ENCODE data around the gene B4GALNT3. TPM values are rescaled to one million over a fixed set of nuclear protein-coding genes. Genes with fewer than 3 reads are reported as not detected.
"Not testable (repeated sequence)": the region's sequence is repeated elsewhere in the genome, so short reads cannot be mapped to it uniquely, and the experiment has no call there.

B4GALNT3 gene
- polyA plus RNA-seq, 1 donor, result 13.8 TPM

DNA sequence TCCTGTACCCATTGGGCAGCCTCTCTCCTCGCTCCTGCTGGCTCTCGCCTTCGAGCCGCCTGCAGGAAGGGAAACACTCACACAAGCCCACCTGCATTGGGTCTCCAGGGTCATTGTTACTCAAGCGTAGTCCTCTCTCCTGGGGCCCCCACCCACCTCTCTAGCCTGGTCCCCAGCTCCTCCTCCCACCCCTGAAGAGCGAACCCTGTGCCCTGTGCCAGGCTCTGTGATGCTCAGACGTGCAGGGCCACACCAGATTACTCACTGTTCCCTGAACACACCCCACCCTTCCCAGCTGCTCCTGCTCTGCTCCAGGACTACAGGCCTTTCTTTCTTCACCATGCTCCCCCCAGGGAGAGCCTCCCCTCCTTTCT is 115.4 kb downstream of the B4GALNT3 start:
- DNase-seq (ENCODE audit: low read depth), result no peak

DNA sequence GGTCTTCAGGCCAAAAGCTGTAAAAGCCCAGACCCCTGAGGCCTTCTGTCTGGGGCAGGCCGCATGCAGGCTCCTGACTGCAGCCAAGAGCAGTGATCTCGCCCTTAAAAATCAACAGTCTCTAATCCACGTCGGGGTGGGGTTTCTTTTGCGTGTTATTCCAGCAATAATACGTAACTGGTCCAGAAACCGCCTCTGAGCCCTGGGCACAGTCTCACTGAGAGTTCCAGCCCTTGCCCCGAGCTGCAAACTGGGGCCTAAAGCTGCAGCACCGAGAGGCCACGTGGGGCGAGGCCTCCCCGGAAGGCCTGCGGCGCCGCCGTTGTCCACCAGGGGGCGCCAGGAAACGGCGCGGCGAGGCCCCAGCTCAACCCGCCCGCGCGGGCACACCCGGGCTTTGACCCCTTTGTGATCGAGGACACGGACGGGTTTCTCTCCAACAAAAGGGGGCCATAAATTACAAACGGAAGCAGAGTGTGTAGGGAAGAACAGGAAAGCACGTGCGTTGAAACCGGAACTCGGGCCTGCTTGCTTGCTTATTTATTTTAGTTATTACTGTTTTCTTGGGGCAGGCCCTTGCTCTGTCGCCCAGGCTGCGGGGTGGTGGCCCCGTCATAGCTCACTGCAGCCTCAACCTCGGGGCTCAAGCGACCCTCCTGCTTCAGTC is 116.3 kb downstream of the B4GALNT3 start:
- no peak for DNase-seq (ENCODE audit: low read depth)

DNA sequence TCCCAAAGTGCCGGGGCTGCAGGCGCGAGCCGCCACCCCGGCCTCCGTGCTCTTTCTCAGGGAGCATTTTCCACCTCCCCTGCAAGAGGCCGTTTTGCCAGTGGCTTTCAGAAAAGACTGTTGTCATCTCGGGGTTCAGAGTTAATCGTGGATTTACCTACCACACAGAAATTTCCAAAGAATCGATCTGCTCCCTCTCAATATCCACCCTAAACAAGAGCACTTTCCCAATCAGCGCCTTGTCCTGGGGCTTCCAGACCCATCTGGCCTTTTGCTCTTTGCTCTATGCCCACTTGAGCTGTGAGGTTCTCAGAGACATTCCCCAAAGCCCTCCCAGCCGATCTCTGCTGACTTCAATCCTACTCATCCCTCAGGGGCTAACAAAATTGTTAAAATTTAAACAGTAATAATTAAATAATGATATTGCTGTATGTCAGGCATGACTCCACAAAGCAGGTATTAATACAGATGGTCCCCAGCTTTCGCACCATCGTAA is 116.9 kb downstream of the B4GALNT3 start:
- DNase-seq (ENCODE audit: low read depth), result no peak

DNA sequence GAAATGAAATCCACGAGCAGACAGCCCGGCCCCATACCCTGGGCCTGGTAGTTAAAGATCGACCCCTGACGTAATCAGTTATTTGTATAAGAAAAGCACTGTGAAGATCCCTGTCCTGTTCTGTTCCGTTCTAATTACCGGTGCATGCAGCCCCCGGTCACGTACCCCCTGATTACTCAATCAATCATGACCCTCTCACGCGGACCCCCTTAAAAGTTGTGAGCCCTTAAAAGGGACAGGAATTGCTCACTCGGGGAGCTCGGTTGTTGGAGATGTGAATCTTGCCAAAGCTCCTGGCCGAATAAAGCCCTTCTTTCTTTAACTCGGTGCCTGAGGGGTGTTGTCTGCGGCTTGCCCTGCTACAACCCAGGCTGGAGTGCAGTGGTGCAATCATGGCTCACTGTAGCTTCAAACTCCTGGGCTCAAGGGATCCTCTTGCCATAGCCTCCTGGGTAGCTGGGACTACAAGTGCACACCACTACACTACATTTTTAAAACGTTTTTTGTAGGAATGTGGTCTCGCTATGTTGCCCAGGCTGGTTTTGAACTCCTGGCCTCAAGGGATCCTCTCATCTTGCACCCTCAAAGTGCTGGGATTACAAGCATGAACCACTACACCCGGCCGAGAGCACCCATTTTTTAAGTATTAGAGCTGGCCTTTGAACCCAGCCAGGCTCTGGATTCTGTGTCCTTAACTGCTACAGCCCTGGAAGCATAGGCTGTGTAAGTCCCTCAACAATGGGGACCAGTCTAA is 118.4 kb downstream of the B4GALNT3 start:
- DNase-seq (ENCODE audit: low read depth), result not testable (repeated sequence)

DNA sequence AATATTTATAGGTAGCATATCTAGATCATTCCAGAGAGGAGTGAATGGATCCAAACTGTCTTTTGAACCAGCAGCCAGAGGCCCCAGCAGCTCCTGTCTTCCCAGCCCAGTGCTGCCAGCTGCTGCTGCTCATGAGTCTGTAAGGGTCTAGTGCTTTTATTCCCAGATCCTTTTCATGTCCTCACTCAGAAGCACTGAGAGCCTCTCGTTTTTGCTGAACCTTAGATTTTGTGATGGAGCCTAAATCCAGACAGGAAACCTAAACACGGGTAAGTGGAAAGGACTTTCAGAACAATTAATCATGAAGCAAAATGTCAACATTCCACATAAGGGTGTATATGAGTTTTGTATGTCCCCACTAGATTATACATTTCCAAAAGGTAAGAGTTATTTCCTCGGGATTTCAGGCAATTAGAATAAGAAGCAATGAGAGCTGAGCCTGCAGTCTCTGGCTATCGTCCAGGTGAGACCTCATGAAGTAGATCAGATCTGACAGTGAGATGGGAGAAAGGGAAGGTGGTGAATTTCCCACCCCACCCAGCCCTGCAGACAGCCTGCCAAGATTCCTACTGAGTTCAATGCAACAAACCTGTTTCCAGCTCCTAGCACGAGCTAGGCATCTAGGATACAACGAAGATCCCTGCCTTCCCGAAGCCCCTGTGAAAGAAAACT is 119.1 kb downstream of the B4GALNT3 start:
- DNase-seq (ENCODE audit: low read depth), result no peak

DNA sequence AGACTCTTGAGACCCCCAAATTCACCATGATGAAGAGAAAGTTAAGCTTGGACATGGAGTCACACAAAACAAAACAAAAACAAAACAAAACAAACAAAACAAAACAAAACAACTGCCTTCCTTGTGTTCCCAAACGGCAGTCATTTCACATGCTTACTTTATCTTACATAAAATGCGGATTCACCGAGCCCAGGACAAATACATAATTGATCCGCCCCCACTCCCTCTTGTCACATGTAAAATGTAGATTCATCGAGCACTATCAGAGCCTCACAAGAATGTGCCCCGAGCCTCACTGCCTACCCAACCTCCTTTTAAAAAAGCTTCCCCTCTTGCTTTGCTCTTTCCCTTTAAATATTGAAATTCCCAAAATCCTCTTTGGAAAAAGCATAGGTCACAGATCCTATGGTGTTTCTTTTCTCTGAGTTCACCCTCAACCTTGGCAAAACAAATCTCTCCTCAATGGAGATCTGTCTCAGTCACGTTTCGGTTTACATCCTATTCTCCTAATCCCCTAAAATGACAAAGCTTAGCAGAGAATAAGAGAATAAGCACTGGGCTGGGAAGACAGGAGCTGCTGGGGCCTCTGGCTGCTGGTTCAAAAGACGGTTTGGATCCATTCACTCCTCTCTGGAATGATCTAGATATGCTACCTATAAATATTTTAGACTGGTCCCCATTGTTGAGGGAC is 119.8 kb downstream of the B4GALNT3 start:
- no peak for DNase-seq (ENCODE audit: low read depth)

DNA sequence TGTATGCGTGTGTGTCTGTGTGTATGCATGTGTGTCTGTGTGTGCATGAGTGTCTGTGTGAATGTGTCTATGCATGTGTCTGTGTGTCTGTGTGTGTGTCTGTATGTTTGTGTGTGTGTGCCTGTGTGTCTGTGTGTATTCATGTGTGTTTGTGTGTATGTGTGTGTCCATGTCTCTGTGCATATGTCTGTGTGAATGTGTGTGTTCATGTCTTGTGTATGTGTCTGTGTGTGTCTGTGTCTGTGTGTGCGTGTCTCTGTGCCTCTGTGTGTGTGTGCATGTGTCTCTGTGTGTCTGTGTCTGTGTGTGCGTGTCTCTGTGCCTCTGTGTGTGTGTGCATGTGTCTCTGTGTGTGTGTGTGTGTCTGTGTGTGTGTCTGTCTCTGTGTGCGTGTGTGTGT is 121.1 kb downstream of the B4GALNT3 start:
- no peak for DNase-seq (ENCODE audit: low read depth)

DNA sequence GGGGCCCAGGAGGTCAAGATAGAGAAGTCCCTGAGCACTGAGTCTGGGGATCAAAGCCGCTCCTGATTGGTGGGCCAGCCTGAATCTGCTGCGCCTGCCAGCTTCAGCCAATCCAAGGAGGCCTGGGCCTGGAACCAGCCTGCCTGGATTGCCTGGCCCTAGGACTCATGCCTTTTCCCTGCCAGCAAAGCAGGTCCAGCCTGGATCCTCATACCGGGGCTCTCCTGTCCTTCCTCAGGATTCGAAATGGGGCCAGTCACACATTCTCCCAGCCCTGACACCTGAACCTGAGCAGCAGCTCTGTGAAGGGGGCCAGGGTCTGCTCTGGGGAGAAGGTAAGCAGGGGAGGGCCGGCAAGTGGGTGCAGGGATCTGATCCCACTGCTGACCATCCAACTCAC is 121.6 kb downstream of the B4GALNT3 start:
- DNase-seq (ENCODE audit: low read depth), result no peak

DNA sequence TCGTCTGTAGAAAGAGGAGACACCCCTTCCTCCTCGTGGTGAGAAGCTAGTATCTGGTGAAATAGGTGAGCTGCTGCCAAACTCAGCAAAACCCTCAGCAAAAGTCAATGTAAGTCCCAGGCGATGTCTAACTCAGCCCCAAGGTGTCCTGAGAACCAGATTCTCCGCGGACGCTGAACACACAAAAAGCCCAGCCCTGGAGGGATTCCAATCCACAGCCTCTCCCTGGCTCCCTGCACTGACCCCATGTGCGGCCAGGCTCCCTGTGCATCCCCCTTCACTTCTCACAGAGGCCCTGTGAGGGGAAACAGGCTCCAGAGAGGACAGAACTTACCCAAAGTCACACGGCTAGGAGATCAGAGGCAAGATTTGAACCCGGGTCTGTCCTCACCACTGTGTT is 122.0 kb downstream of the B4GALNT3 start:
- no peak for DNase-seq (ENCODE audit: low read depth)

DNA sequence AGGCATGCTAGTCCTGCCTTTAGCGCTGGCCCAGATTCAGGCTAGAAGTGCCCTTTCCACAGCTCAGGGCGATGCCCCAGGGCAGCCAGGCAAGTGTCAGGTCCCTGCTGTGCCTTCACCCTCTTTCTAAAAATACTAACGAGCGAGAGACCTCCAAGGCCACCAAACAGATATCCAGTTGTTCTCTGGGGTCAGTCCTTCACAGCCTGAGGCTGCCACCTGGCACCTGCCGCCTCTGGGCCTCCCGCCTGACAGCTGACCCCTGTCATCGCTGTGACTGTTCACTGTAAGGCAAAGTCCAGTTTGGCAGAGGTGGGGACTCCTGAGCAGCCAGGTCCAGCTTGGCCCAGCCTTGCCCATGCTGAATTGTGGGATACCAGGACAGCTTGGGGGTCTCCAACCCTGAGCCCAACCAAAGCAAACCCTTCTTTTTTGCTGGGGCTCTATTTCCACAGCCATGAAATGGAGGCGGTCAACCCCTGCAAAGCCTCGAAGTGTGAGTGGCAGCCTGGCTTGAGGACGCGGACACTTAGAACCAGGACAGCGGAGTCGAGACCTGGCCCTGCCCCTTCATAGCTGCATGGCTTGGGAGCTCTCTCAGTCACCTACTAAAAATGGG is 123.6 kb downstream of the B4GALNT3 start:
- DNase-seq (ENCODE audit: low read depth), result no peak

DNA sequence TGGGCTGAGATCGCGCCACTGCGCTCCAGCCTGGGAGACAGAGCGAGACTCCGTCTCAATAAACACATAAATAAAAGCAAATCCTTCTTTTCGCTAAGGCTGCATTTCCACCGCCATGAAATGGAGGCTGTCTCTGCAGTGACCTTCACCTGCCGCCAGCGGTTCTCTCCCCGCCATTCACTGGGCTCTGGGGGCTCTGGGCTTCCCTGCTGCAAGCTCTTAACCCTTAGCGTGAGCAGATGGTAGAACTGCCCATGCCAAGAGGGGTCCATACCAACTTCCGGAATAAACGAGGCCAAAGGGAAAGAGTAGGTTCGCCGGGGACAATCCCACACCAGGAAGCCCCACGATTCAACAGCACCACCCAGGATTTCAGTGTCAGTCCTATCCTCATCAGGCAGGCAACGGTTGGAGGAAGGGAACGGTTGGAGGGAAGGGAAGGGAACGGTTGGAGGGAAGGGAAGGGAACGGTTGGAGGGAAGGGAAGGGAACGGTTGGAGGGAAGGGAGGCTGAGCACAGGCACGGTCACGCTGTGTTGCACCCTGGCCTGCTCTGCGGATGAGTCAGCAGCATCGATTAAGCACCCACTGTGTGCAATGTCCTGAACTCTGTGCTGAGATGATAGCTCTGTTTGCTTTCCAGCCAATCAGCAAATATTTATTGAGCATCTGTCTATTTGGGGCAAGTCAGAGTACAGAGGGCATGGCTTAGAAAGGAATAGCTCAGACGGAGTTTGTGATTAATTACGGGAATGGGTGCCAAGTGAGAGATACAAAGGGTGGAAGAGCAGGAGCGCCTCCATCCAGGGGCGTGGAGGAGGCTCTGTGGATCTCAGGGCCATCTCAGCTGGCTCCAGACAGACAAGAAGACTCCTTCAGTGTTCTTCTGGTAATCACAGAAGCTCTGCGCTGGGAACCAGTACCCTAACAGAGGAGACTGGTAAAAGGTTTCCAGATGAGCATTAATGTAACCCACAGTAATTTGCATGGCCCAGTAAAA is 125.6 kb downstream of the B4GALNT3 start:
- DNase-seq (ENCODE audit: low read depth), result no peak

DNA sequence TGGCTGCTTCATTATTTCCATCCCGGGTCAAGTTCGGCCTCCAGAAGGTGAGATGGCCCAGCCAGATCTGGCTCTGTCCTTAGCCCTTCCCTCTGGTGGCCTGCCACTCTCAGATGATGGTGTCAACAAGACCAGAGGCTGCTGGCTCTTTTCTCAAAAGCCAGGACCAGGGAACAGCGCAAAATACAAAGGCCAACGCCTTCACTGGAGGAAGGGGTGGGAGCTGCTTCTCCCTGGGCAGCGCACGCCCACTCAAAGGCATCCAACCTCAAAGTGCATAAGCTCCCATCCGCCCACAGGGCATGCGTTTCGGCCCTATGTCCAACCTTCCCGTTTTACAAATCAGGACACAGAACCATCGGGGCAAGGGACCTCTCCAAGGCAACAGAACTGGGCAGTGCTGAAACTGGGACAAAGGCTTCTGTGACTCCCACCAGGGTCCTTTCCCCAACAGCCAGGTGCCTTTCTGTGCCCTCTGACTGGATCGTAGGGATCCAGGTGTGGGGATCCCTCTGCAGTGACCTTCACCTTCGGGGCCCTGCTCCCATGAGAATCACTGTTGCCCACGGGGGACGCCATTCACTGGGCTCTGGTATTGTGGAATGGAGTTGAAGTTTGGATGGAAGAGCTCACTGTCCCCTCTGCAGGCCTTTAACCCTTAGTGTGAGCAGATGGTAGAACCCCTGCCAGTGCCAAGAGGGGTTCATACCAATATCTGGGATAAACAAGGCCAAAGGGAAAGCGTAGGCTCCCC is 126.8 kb downstream of the B4GALNT3 start:
- DNase-seq (ENCODE audit: low read depth), result no peak

DNA sequence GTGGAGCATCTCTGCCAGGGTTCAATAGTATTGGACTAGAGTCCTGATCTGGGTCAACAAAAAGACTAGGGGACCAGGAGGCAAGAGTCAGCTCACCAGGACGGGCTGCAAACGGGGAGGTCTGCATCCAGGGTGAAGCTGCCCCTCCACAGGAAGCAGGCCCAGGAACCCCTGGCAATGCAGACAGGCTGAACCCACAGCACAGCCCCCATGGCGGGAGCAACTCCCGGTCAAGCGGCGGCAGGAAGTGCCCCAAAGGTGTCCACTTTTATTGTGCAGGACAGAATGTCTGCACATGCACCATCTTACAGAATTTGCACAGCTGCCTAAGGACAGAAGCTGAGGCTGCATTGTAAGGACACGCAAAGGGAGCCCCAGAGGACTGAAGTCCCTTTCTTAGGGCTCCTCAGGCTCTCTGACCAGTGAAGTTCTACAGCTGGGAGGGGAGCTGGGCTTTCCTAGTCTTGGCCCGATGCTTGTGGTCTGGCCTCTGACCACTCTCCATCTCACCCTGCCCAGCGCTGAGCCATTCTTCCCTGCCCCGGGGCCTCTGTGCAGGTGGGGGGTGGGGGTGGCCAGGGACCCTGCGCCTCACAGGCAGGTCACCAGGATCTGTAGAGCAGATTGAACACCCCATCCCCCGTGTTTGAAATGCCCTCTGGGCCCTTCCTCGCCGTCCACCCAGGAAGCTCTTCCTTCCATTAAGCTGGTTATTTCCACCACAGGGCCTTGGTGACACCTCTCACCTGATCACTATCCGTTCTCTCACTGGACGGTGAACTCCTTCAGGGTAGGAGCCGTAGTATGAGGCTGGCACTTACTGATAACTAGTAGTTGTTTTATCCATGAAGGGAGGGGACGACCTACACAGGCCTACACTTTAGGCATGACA is 127.6 kb downstream of the B4GALNT3 start:
- no peak for DNase-seq (ENCODE audit: low read depth)

DNA sequence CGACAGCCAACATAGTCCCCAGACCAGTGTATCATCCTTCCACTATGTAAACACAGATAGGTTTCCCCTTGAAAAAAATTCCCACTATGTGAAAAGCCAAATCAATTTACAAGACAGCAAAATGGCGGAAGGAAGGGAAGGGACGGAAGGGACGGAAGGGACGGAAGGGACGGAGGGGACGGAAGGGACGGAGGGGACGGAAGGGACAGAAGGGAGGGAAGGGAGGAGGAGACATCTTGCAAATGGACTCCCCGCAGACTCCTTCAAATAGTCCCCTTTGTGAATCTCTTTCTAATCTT is 128.2 kb downstream of the B4GALNT3 start:
- DNase-seq (ENCODE audit: low read depth), result no peak

DNA sequence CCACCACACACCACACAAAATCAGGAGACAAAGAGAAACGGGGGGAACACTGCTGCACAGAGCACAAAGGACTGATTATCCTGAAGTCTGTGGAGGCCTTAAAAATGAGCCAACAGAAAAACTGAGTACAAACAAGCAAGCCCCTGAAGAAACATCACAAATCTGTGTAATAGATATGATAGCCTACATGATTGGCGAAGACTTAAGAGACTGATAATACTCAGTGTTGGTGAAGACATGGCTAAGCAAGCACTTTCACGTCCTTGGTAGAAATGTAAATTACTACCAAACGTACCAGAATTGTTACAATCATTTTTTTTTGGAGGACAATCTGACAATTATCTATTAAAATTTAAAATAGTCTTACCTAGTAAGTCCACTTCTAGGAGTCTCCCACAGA is 128.9 kb downstream of the B4GALNT3 start:
- DNase-seq (ENCODE audit: low read depth), result no peak

DNA sequence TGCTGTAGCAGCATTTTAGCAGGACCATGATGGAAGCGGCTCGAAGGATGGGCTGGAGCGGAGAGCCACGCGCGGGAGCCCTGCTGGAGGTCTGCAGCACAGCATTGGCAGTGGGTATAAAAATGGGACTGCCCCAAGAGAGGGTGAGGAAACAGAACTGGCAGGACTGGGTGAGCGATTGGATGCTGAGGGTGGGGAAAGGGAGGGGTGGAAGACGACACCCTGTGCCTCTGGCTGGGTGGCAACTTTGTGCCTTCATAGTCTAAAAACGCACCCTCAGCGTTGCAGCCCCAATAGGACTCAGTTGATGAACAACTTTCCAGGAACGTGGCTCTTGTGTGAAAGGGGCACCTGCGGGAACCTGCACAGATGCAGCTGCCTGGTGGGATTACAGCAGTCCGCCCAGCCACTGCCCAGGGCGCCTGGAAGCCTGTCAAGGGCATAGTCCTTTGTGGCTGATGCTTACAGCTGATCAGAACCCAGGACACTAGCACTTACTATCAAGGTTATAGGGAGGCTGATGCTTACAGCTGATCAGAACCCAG is 130.5 kb downstream of the B4GALNT3 start:
- no peak for DNase-seq (ENCODE audit: low read depth)

DNA sequence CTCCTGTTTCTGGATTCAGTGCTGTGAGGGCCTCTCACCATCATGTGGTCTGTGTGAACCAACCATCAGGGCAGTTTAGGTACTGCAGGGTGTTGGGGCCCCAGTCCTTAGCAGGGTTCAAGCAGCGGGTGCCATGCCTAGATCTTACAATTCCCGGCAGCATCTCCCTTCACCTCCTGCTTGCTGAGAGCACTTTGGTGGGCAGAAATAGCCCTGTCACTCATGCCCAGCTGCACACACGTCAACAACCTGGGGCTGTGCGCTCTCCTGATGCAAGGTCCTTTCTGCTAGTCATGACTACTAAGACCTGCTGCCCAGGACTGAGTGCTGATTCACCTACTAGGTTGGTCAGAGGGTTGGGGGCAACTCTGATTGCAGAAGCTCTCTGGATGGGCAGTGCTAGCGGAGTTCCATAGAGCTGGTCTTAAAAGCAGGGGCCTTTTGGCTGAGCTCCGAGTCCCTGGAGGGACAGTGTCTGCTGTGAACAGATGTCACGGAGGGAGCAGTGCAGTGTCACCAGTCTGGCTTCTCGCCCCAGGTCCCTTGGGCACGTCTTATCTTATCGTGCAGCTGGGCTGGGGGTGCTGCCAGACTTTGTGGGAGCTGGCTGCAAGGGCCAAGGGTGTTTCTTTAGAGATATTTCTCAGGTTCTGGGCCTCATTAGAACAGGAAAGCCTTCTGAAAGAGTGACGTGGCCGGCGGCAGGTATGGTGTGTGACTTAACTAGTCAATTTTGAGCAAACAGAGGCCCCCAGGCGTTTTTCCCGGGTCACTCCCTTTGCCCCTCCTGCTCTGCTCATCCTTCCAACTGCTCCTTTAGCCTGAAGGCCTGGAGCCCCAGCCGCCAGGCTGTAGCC is 131.7 kb downstream of the B4GALNT3 start:
- no peak for DNase-seq (ENCODE audit: low read depth)

Data from forelimb muscle (tissue), 1 donor.